H9 (cell line): ENCODE data around the gene CLEC12A. TPM values are rescaled to one million over a fixed set of nuclear protein-coding genes. Genes with fewer than 3 reads are reported as not detected.
"Not testable (repeated sequence)": the region's sequence is repeated elsewhere in the genome, so short reads cannot be mapped to it uniquely, and the experiment has no call there.

Source experiments
- DNase-seq: peaks from one replicate; pipeline ENCODE4 v3.0.0-alpha.2; 2017
- H2AFZ ChIP-seq: one replicate; pipeline ENCODE4 v1.6.1; 2013; ENCODE audit warnings: mild to moderate bottlenecking, low read length, control low read depth, moderate library complexity
- H2AK5ac ChIP-seq: 2 replicates; pipeline ENCODE4 v1.6.1; 2013; ENCODE audit warnings: low read length, control low read depth, mixed read lengths; ENCODE audit not compliant: insufficient read length
- H2BK120ac ChIP-seq: one replicate; pipeline ENCODE4 v1.6.1; 2013; ENCODE audit warnings: low read depth, mild to moderate bottlenecking, low read length, control low read depth, inconsistent platforms; ENCODE audit not compliant: poor library complexity, severe bottlenecking
- H2BK12ac ChIP-seq: 2 replicates; pipeline ENCODE4 v1.6.1; 2013; ENCODE audit warnings: low read length, control low read depth, mixed read lengths, low read depth; ENCODE audit not compliant: insufficient read length
- H2BK15ac ChIP-seq: 2 replicates; pipeline ENCODE4 v1.6.1; 2013; ENCODE audit warnings: low read depth, low read length, control low read depth
- H2BK20ac ChIP-seq: one replicate; pipeline ENCODE4 v1.6.1; 2013; ENCODE audit warnings: low read depth, mild to moderate bottlenecking, low read length, control low read depth, inconsistent platforms; ENCODE audit not compliant: poor library complexity, severe bottlenecking
- H2BK5ac ChIP-seq: 2 replicates; pipeline ENCODE4 v1.6.1; 2013; ENCODE audit warnings: low read length, control low read depth, mixed read lengths; ENCODE audit not compliant: insufficient read length
- H3K14ac ChIP-seq: 2 replicates; pipeline ENCODE4 v1.6.1; 2013; ENCODE audit warnings: low read length, control low read depth; ENCODE audit not compliant: insufficient read depth
- H3K18ac ChIP-seq: 2 replicates; pipeline ENCODE4 v1.6.1; 2013; ENCODE audit warnings: low read depth, mild to moderate bottlenecking, mixed read lengths, low read length, control low read depth; ENCODE audit not compliant: insufficient read length
- H3K23ac ChIP-seq: 2 replicates; pipeline ENCODE4 v1.6.1; 2013; ENCODE audit warnings: low read length, control low read depth, mixed read lengths, low read depth; ENCODE audit not compliant: insufficient read length
- H3K23me2 ChIP-seq: 2 replicates; pipeline ENCODE4 v1.6.1; 2013; ENCODE audit warnings: low read depth, mild to moderate bottlenecking, mixed read lengths, low read length, control low read depth; ENCODE audit not compliant: insufficient read length, poor library complexity, severe bottlenecking
- H3K27ac ChIP-seq: 2 replicates; pipeline ENCODE4 v1.5.1; 2013; ENCODE audit warnings: low read length, control low read depth, mixed read lengths, low read depth; ENCODE audit not compliant: insufficient read length
- H3K27me3 ChIP-seq: 2 replicates; pipeline ENCODE4 v1.6.1; 2013; ENCODE audit warnings: low read length, control low read depth, inconsistent platforms; ENCODE audit not compliant: insufficient read depth
- H3K4ac ChIP-seq: 2 replicates; pipeline ENCODE4 v1.6.1; 2013; ENCODE audit warnings: low read depth, mild to moderate bottlenecking, control low read depth, inconsistent platforms, low read length, moderate library complexity
- H3K4me1 ChIP-seq: 2 replicates; pipeline ENCODE4 v1.6.1; 2013; ENCODE audit warnings: low read length, control low read depth, inconsistent platforms; ENCODE audit not compliant: insufficient read depth
- H3K4me2 ChIP-seq: 2 replicates; pipeline ENCODE4 v1.6.1; 2013; ENCODE audit warnings: low read length, control low read depth, mixed read lengths; ENCODE audit not compliant: insufficient read length, insufficient read depth
- H3K56ac ChIP-seq: 2 replicates; pipeline ENCODE4 v1.6.1; 2013; ENCODE audit warnings: low read depth, mild to moderate bottlenecking, mixed read lengths, low read length, control low read depth; ENCODE audit not compliant: insufficient read length
- H3K79me1 ChIP-seq: 2 replicates; pipeline ENCODE4 v1.6.1; 2013; ENCODE audit warnings: low read depth, mild to moderate bottlenecking, moderate library complexity, low read length, control low read depth, inconsistent platforms; ENCODE audit not compliant: insufficient read depth, poor library complexity, severe bottlenecking
- H3K79me2 ChIP-seq: 2 replicates; pipeline ENCODE4 v1.6.1; 2013; ENCODE audit warnings: low read length, control low read depth, inconsistent platforms; ENCODE audit not compliant: insufficient read depth
- H3K9ac ChIP-seq: 2 replicates; pipeline ENCODE4 v1.6.1; 2013; ENCODE audit warnings: low read length, control low read depth, mixed read lengths; ENCODE audit not compliant: insufficient read length; ENCODE audit errors: extremely low read depth
- H3K9me3 ChIP-seq: one replicate; pipeline ENCODE4 v1.6.1; 2013; ENCODE audit warnings: low read depth, low read length, inconsistent platforms; ENCODE audit not compliant: control insufficient read depth
- H3T11ph ChIP-seq: one replicate; pipeline ENCODE4 v1.6.1; 2013; ENCODE audit warnings: mild to moderate bottlenecking, low read length, control low read depth, inconsistent platforms
- H4K20me1 ChIP-seq: one replicate; pipeline ENCODE4 v1.6.1; 2013; ENCODE audit not compliant: control insufficient read depth, insufficient read length, insufficient read depth
- H4K5ac ChIP-seq: 2 replicates; pipeline ENCODE4 v1.6.1; 2013; ENCODE audit warnings: low read depth, mild to moderate bottlenecking, mixed read lengths, low read length, control low read depth; ENCODE audit not compliant: insufficient read length
- H4K8ac ChIP-seq: replicated peaks from 2 replicates; pipeline ENCODE4 v1.6.1; 2013; ENCODE audit warnings: low read length, control low read depth, mixed read lengths, low read depth; ENCODE audit not compliant: insufficient read length
- H4K91ac ChIP-seq: 2 replicates; pipeline ENCODE4 v1.6.1; 2013; ENCODE audit warnings: low read depth, mild to moderate bottlenecking, moderate library complexity, mixed read lengths, low read length, control low read depth; ENCODE audit not compliant: insufficient read length
- H3K27ac Mint-ChIP-seq, 3 experiments: 2 replicates in 2 of 3; 3 replicates in 1 of 3; pipeline ENCODE4 v1.8.0; 2020 to 2021; ENCODE audit warnings: mixed read lengths in 3 of 3, mild to moderate bottlenecking in 1 of 3, moderate library complexity in 1 of 3
- H3K27me3 Mint-ChIP-seq: 2 replicates; pipeline ENCODE4 v1.8.0; 2021; ENCODE audit warnings: low read depth, mild to moderate bottlenecking, moderate library complexity, mixed read lengths
- H3K36me3 Mint-ChIP-seq, 3 experiments: 2 replicates in 2 of 3; 3 replicates in 1 of 3; pipeline ENCODE4 v1.8.0; 2020 to 2021; ENCODE audit warnings: low read depth in 3 of 3, mixed read lengths in 3 of 3; ENCODE audit not compliant: insufficient read depth in 1 of 3
- H3K4me1 Mint-ChIP-seq, 2 experiments: 2 replicates each; pipeline ENCODE4 v1.8.0; 2020; ENCODE audit warnings: mixed read lengths in 2 of 2
- H3K4me3 Mint-ChIP-seq, 2 experiments: 2 replicates in 1 of 2; 3 replicates in 1 of 2; pipeline ENCODE4 v1.8.0; 2020 to 2021; ENCODE audit warnings: mild to moderate bottlenecking in 2 of 2, mixed read lengths in 2 of 2, moderate library complexity in 1 of 2
- H3K9me3 Mint-ChIP-seq, 2 experiments: 2 replicates in 1 of 2; 3 replicates in 1 of 2; pipeline ENCODE4 v1.8.0; 2020; ENCODE audit warnings: mild to moderate bottlenecking in 2 of 2, mixed read lengths in 2 of 2, moderate library complexity in 1 of 2
- CTCF ChIP-seq: fragments of 200-600 bp; sonication (generic); conservative IDR thresholded peaks from 3 replicates; pipeline ENCODE4 v1.8.0; 2021; ENCODE audit warnings: antibody characterized with exemption, mild to moderate bottlenecking
- WGBS: extraction: QIAGEN DNeasy Blood & Tissue Kit; methylation state at CpG from one replicate; pipeline ENCODE4 v1.1.7; 2013; ENCODE audit warnings: missing lambda C conversion rate, low lambda C conversion rate, mixed read lengths; ENCODE audit not compliant: insufficient read length; ENCODE audit errors: extremely low coverage; 5-methylcytosine and 5-hydroxymethylcytosine counted together
- total RNA-seq: library from RNA; stranded (reverse); gene quantifications from 2 replicates; pipeline ENCODE4 v1.2.1, GENCODE V29; 2021

The CLEC12A gene
- total RNA-seq, 1 experiment from 2014 or later: not detected

GRCh38 chr12:9951026-9951675 lies 20.1 kb upstream of the CLEC12A start:
- Histone ChIP-seq H2BK5ac (no peak overlapping the region), H3K79me1 (no peaks in the 10 kb centered on the region), H3K79me2 (no peaks in the 10 kb centered on the region), H3K18ac (no peak overlapping the region), H3K14ac (no peak overlapping the region), H3K4me2 (no peak overlapping the region), H2AFZ (no peak overlapping the region), H3K23ac (no peak overlapping the region), H2BK120ac (no peak overlapping the region), H4K8ac (no peak overlapping the region), H3K56ac (no peak overlapping the region), H3K4me1 (no peaks in the 10 kb centered on the region), H4K91ac (no peak overlapping the region), H2BK12ac (no peak overlapping the region), H4K20me1 (no peaks in the 10 kb centered on the region), H3K27me3 (no peaks in the 10 kb centered on the region), H3T11ph (no peak overlapping the region), H2AK5ac (no peak overlapping the region), H2BK20ac (no peak overlapping the region), H2BK15ac (no peak overlapping the region), H4K5ac (no peak overlapping the region), H3K4ac (no peak overlapping the region), H3K9ac (no peak overlapping the region), H3K9me3 (no peaks in the 10 kb centered on the region), H3K23me2 (no peaks in the 10 kb centered on the region), H3K27ac (no peak overlapping the region)
- DNase-seq: no peak
- no CpG with 5 or more reads among the region's 5 CpGs for WGBS
- H3K4me1 Mint-ChIP-seq: no peaks in the 10 kb centered on the region
- H3K4me3 Mint-ChIP-seq: no peak overlapping the region
- H3K36me3 Mint-ChIP-seq: peaks cover 0 to 3% (median 0%) of the 10 kb centered on the region in 3 experiments; a peak in 4 of 7 replicates
- no peak for TF ChIP-seq CTCF
- peaks cover 6 to 7% of the 10 kb centered on the region in 2 experiments; a peak in 2 of 5 replicates for H3K9me3 Mint-ChIP-seq
- no peak overlapping the region for H3K27ac Mint-ChIP-seq
- H3K27me3 Mint-ChIP-seq: peaks cover 7% of the 10 kb centered on the region

GRCh38 chr12:9952954-9953729 lies 18.1 kb upstream of the CLEC12A start:
- not testable (repeated sequence) for H3K23ac ChIP-seq, H3K4me1 Mint-ChIP-seq, H3K79me2 ChIP-seq, H3K18ac ChIP-seq, H3K4ac ChIP-seq, H3K36me3 Mint-ChIP-seq, H2BK20ac ChIP-seq, H3K27ac Mint-ChIP-seq, H3K23me2 ChIP-seq, H3K27ac ChIP-seq, H3K27me3 ChIP-seq, H2BK120ac ChIP-seq, DNase-seq, H3K4me2 ChIP-seq, H3K79me1 ChIP-seq, H4K8ac ChIP-seq, H3K9me3 Mint-ChIP-seq, H3K9ac ChIP-seq, H3K56ac ChIP-seq, H3K14ac ChIP-seq, H4K5ac ChIP-seq, H2BK5ac ChIP-seq, H4K20me1 ChIP-seq, H2AK5ac ChIP-seq, H3K4me3 Mint-ChIP-seq, H2BK15ac ChIP-seq, H3K27me3 Mint-ChIP-seq, H4K91ac ChIP-seq, H2BK12ac ChIP-seq, H3K4me1 ChIP-seq, H3K9me3 ChIP-seq, H3T11ph ChIP-seq, H2AFZ ChIP-seq
- no CpG with 5 or more reads among the region's 55 CpGs for WGBS
